HT-29 (cell line): ENCODE data around the gene C20orf144. TPM values are rescaled to one million over a fixed set of nuclear protein-coding genes. Genes with fewer than 3 reads are reported as not detected.

Experiments used
- DNase-seq: peaks from one replicate; pipeline ENCODE4 v3.0.0-alpha.2; 2015; ENCODE audit warnings: low spot score
- total RNA-seq: library from RNA; depleted of rRNA; stranded (reverse); fragments of >200 nt; shearing (Covaris generic); gene quantifications from 2 replicates; pipeline ENCODE4 v1.2.3, GENCODE V29; 2014

The C20orf144 gene
- total RNA-seq, 1 experiment from 2014 or later, result 0.15 TPM

- no peak for DNase-seq
Observed at GRCh38 chr20:33676652-33677645, 14.8 kb downstream of the C20orf144 start.

- no peak for DNase-seq
Observed at GRCh38 chr20:33677991-33678702, 16.0 kb downstream of the C20orf144 start.

- no peak for DNase-seq
Observed at GRCh38 chr20:33679758-33680485, 17.8 kb downstream of the C20orf144 start.

- no peak for DNase-seq
Observed at GRCh38 chr20:33680686-33681085, 18.6 kb downstream of the C20orf144 start.

GRCh38 chr20:33681288-33681687 is 19.2 kb downstream of the C20orf144 start:
- DNase-seq, result no peak

- DNase-seq, result no peak
Observed at GRCh38 chr20:33681728-33682353, 19.7 kb downstream of the C20orf144 start.

GRCh38 chr20:33684533-33685327 is 22.6 kb downstream of the C20orf144 start:
- DNase-seq, result no peak

GRCh38 chr20:33685328-33686099 is 23.4 kb downstream of the C20orf144 start:
- peak; percentile 66 for DNase-seq

GRCh38 chr20:33686100-33686983 is 24.2 kb downstream of the C20orf144 start, which contains the start of gene E2F1:
TSS of gene E2F1 (minus strand) at chr20:33686385. CDS start at chr20:33686264, 121 bp downstream.
- peak; percentile 99 for DNase-seq

- DNase-seq, result no peak
Observed at GRCh38 chr20:33686984-33687366, 24.8 kb downstream of the C20orf144 start.

- no peak for DNase-seq
Observed at GRCh38 chr20:33687370-33687915, 25.3 kb downstream of the C20orf144 start.

GRCh38 chr20:33687993-33688937 is 26.1 kb downstream of the C20orf144 start:
- DNase-seq, result no peak

GRCh38 chr20:33688938-33689424 is 26.9 kb downstream of the C20orf144 start:
- DNase-seq, result no peak

GRCh38 chr20:33689493-33689892 is 27.4 kb downstream of the C20orf144 start:
- no peak for DNase-seq

- no peak for DNase-seq
Observed at GRCh38 chr20:33689973-33690372, 27.8 kb downstream of the C20orf144 start.

- no peak for DNase-seq
Observed at GRCh38 chr20:33693289-33693688, 31.2 kb downstream of the C20orf144 start.
